SK-N-SH treated with all-trans-retinoic acid at 6 μM for 48 hours (cell line): ENCODE measurements around the gene PKM.

Experiments
- ATAC-seq: fragments of 200-7000 bp; cut with Tn5 transposase; 3 replicates; pipeline ENCODE4 v1.9.1; 2020; ENCODE audit warnings: mild to moderate bottlenecking, moderate library complexity
- ARNTL ChIP-seq: fragments of 450-650 bp; formaldehyde crosslinking; IDR thresholded peaks from 2 replicates; pipeline ENCODE4 v1.5.0; 2020; ENCODE audit warnings: low read depth, mild to moderate bottlenecking, moderate library complexity, borderline replicate concordance
- BACH2 ChIP-seq: fragments of 250-450 bp; sonication (Bioruptor Pico); IDR thresholded peaks from 2 replicates; pipeline ENCODE4 v1.9.0; 2021; ENCODE audit warnings: mild to moderate bottlenecking, borderline replicate concordance
- CSDC2 ChIP-seq: fragments of 250-450 bp; sonication (Bioruptor Pico); IDR thresholded peaks from 2 replicates; pipeline ENCODE4 v1.5.0; 2020; ENCODE audit warnings: mild to moderate bottlenecking, moderate library complexity
- CSRNP3 ChIP-seq: fragments of 250-450 bp; sonication (Bioruptor Pico); IDR thresholded peaks from 2 replicates; pipeline ENCODE4 v1.5.1; 2021; ENCODE audit warnings: mild to moderate bottlenecking, moderate library complexity
- ESRRG ChIP-seq: fragments of 250-450 bp; sonication (Bioruptor Pico); IDR thresholded peaks from 2 replicates; pipeline ENCODE4 v1.6.1; 2021; ENCODE audit warnings: mild to moderate bottlenecking
- ISL1 ChIP-seq: fragments of 250-450 bp; sonication (Bioruptor Pico); IDR thresholded peaks from 2 replicates; pipeline ENCODE4 v2.1.2; 2022; ENCODE audit warnings: mild to moderate bottlenecking, moderate library complexity
- OSR1 ChIP-seq: fragments of 250-450 bp; sonication (Bioruptor Pico); IDR thresholded peaks from 2 replicates; pipeline ENCODE4 v1.8.0; 2022; ENCODE audit warnings: moderate library complexity, mild to moderate bottlenecking, inconsistent platforms
- RARB ChIP-seq: fragments of 250-450 bp; sonication (Bioruptor Pico); IDR thresholded peaks from 2 replicates; pipeline ENCODE4 v1.8.0; 2021; ENCODE audit warnings: mild to moderate bottlenecking, moderate library complexity
- SNAI2 ChIP-seq: fragments of 250-450 bp; sonication (Bioruptor Pico); IDR thresholded peaks from 2 replicates; pipeline ENCODE4 v1.5.0; 2020; ENCODE audit warnings: mild to moderate bottlenecking, moderate library complexity
- ZC3H10 ChIP-seq: fragments of 250-450 bp; sonication (Bioruptor Pico); IDR thresholded peaks from 2 replicates; pipeline ENCODE4 v1.5.1; 2021; ENCODE audit warnings: mild to moderate bottlenecking, moderate library complexity
- ZFP3 ChIP-seq: fragments of 250-450 bp; sonication (Bioruptor Pico); IDR thresholded peaks from 2 replicates; pipeline ENCODE4 v1.5.0; 2020; ENCODE audit warnings: mild to moderate bottlenecking, moderate library complexity
- ZFP30 ChIP-seq: fragments of 450-650 bp; formaldehyde crosslinking; IDR thresholded peaks from 2 replicates; pipeline ENCODE4 v1.5.0; 2022; ENCODE audit warnings: mild to moderate bottlenecking, moderate library complexity
- ZNF565 ChIP-seq: fragments of 450-650 bp; formaldehyde crosslinking; conservative IDR thresholded peaks from 2 replicates; pipeline ENCODE4 v1.5.0; 2020; ENCODE audit warnings: low read depth, mild to moderate bottlenecking, moderate library complexity
- ZNF70 ChIP-seq: fragments of 450-650 bp; formaldehyde crosslinking; IDR thresholded peaks from 2 replicates; pipeline ENCODE4 v1.5.0; 2020; ENCODE audit warnings: mild to moderate bottlenecking, moderate library complexity
- ZNF8 ChIP-seq: fragments of 450-650 bp; formaldehyde crosslinking; IDR thresholded peaks from 2 replicates; pipeline ENCODE4 v1.5.0; 2020; ENCODE audit warnings: mild to moderate bottlenecking, moderate library complexity
- TF ChIP-seq, protein P1 (sequence below): fragments of 250-450 bp; sonication (Bioruptor Pico); IDR thresholded peaks from 2 replicates; pipeline ENCODE4 v1.5.1; 2020; ENCODE audit warnings: low read depth, mild to moderate bottlenecking, moderate library complexity
- TF ChIP-seq, protein P2 (sequence below): fragments of 250-450 bp; sonication (Bioruptor Pico); IDR thresholded peaks from 2 replicates; pipeline ENCODE4 v1.8.0; 2020; ENCODE audit warnings: mild to moderate bottlenecking, moderate library complexity, borderline replicate concordance
- TF ChIP-seq, protein P3 (sequence below): fragments of 250-450 bp; sonication (Bioruptor Pico); IDR thresholded peaks from 2 replicates; pipeline ENCODE4 v1.8.0; 2021; ENCODE audit warnings: low read depth, mild to moderate bottlenecking, moderate library complexity, borderline replicate concordance
- TF ChIP-seq, protein P4 (sequence below): fragments of 250-450 bp; sonication (Bioruptor Pico); IDR thresholded peaks from 2 replicates; pipeline ENCODE4 v1.5.0; 2020; ENCODE audit warnings: mild to moderate bottlenecking, moderate library complexity

The PKM gene

GRCh38 chr15:72168808-72169190 lies 62.2 kb downstream of the PKM start:
- TF ChIP-seq ZFP3 (no peak), ZNF8 (CRISPR knock-in tag) (no peak), ARNTL (CRISPR knock-in tag) (no peak), RARB (CRISPR knock-in tag) (no peak), ZNF70 (CRISPR knock-in tag) (no peak), CSRNP3 (CRISPR knock-in tag) (no peak), BACH2 (CRISPR knock-in tag) (no peak), ISL1 (CRISPR knock-in tag) (no peak), ZFP30 (CRISPR knock-in tag) (no peak), OSR1 (CRISPR knock-in tag) (no peak), ESRRG (CRISPR knock-in tag) (no peak), ZNF565 (no peak)
- TF ChIP-seq, protein P1, sequence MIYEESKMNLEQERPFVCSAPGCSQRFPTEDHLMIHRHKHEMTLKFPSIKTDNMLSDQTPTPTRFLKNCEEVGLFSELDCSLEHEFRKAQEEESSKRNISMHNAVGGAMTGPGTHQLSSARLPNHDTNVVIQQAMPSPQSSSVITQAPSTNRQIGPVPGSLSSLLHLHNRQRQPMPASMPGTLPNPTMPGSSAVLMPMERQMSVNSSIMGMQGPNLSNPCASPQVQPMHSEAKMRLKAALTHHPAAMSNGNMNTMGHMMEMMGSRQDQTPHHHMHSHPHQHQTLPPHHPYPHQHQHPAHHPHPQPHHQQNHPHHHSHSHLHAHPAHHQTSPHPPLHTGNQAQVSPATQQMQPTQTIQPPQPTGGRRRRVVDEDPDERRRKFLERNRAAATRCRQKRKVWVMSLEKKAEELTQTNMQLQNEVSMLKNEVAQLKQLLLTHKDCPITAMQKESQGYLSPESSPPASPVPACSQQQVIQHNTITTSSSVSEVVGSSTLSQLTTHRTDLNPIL (CRISPR knock-in tag), result no peak
- ATAC-seq, result no peak; the same call in 2 of the 3 replicates

DNA sequence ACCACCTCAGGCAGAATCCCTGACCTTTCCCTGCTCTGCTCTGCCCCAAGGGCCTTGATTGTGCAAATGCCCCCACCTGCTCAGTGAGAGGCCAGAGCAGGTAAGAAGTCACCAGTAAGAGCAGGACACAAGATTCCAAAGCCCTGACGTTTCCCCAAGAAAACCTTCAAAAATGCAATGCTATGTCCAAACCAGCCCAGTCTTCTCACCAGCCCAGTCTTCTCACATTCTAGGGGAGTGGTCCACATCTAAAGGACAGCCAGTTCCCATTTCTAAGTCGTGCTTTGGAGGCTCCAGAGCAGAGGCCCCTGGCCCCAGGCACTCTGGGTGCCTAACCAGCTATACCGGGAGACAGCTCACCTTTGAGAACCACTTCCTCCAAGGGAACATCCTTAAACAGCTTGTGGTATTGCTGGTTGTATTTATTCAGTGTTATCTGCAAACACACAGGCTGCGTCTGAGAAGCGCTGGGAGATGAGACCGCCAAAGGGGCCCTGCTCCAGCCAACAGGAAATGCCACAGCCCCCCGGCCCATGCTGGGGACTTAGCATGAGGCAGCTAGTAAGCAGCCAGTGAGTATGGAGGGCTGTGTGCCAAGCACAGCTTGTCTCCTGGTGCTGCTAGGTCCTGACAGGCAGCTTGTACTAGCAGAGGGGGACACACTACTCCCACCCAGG lies 62.7 kb downstream of the PKM start:
- peak; percentile 25; the same call in 1 of the 3 replicates for ATAC-seq
- TF ChIP-seq ZFP30 (CRISPR knock-in tag) (no peak), ZNF8 (CRISPR knock-in tag) (no peak), ARNTL (CRISPR knock-in tag) (no peak)
- TF ChIP-seq, protein P2, sequence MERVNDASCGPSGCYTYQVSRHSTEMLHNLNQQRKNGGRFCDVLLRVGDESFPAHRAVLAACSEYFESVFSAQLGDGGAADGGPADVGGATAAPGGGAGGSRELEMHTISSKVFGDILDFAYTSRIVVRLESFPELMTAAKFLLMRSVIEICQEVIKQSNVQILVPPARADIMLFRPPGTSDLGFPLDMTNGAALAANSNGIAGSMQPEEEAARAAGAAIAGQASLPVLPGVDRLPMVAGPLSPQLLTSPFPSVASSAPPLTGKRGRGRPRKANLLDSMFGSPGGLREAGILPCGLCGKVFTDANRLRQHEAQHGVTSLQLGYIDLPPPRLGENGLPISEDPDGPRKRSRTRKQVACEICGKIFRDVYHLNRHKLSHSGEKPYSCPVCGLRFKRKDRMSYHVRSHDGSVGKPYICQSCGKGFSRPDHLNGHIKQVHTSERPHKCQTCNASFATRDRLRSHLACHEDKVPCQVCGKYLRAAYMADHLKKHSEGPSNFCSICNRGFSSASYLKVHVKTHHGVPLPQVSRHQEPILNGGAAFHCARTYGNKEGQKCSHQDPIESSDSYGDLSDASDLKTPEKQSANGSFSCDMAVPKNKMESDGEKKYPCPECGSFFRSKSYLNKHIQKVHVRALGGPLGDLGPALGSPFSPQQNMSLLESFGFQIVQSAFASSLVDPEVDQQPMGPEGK (CRISPR knock-in tag), result no peak
- TF ChIP-seq, protein P3, sequence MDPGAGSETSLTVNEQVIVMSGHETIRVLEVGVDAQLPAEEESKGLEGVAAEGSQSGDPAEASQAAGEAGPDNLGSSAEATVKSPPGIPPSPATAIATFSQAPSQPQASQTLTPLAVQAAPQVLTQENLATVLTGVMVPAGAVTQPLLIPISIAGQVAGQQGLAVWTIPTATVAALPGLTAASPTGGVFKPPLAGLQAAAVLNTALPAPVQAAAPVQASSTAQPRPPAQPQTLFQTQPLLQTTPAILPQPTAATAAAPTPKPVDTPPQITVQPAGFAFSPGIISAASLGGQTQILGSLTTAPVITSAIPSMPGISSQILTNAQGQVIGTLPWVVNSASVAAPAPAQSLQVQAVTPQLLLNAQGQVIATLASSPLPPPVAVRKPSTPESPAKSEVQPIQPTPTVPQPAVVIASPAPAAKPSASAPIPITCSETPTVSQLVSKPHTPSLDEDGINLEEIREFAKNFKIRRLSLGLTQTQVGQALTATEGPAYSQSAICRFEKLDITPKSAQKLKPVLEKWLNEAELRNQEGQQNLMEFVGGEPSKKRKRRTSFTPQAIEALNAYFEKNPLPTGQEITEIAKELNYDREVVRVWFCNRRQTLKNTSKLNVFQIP, result no peak
- TF ChIP-seq, all 23 proteins: peak for 0

- TF ChIP-seq ZC3H10 (CRISPR knock-in tag), result no peak
- TF ChIP-seq, protein P2 (CRISPR knock-in tag), result no peak
- no peak for TF ChIP-seq SNAI2 (CRISPR knock-in tag)
- TF ChIP-seq ZNF8 (CRISPR knock-in tag), result no peak
- no peak for TF ChIP-seq CSDC2
- no peak for TF ChIP-seq ARNTL (CRISPR knock-in tag)
- TF ChIP-seq ZNF70 (CRISPR knock-in tag), result no peak
- TF ChIP-seq ZNF565, result no peak
- TF ChIP-seq, protein P3, result no peak
- TF ChIP-seq, protein P4, sequence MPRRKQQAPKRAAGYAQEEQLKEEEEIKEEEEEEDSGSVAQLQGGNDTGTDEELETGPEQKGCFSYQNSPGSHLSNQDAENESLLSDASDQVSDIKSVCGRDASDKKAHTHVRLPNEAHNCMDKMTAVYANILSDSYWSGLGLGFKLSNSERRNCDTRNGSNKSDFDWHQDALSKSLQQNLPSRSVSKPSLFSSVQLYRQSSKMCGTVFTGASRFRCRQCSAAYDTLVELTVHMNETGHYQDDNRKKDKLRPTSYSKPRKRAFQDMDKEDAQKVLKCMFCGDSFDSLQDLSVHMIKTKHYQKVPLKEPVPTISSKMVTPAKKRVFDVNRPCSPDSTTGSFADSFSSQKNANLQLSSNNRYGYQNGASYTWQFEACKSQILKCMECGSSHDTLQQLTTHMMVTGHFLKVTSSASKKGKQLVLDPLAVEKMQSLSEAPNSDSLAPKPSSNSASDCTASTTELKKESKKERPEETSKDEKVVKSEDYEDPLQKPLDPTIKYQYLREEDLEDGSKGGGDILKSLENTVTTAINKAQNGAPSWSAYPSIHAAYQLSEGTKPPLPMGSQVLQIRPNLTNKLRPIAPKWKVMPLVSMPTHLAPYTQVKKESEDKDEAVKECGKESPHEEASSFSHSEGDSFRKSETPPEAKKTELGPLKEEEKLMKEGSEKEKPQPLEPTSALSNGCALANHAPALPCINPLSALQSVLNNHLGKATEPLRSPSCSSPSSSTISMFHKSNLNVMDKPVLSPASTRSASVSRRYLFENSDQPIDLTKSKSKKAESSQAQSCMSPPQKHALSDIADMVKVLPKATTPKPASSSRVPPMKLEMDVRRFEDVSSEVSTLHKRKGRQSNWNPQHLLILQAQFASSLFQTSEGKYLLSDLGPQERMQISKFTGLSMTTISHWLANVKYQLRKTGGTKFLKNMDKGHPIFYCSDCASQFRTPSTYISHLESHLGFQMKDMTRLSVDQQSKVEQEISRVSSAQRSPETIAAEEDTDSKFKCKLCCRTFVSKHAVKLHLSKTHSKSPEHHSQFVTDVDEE, result no peak
- no peak for TF ChIP-seq OSR1 (CRISPR knock-in tag)
- no peak for TF ChIP-seq ISL1 (CRISPR knock-in tag)
- no peak for ATAC-seq
Observed at GRCh38 chr15:72167445-72167844, 63.5 kb downstream of the PKM start.
